ENCODE results near the gene PAN3.

PAN3 gene

GRCh38 chr13:28094306-28094705, 44.0 kb upstream of the PAN3 start:
- DNase-seq, result no peak
- Histone ChIP-seq H3K27me3 (ENCODE audit: insufficient read depth, low read length) (peaks cover 6% of the 10 kb centered on the region), H3K18ac (ENCODE audit: low read length) (no peak overlapping the region), H3K27ac (ENCODE audit: low read depth, low read length) (no peak overlapping the region), H4K91ac (ENCODE audit: low read depth, low read length) (no peak overlapping the region), H2BK120ac (ENCODE audit: insufficient read depth, low read length, poor library complexity) (no peak overlapping the region), H3K9me3 (ENCODE audit: insufficient read depth, low read depth, low read length) (no peaks in the 10 kb centered on the region), H3K36me3 (ENCODE audit: control insufficient read depth in 1 of 2, insufficient read depth in 2 of 2, low read length in 2 of 2) (no peaks in the 10 kb centered on the region), H2BK5ac (ENCODE audit: low read depth, low read length, poor library complexity) (no peak overlapping the region), H3K4ac (ENCODE audit: low read depth, low read length) (no peak overlapping the region), H4K8ac (ENCODE audit: low read depth, low read length) (no peak overlapping the region), H3K9ac (ENCODE audit: low read length) (no peak overlapping the region), H3K79me1 (ENCODE audit: low read length) (no peaks in the 10 kb centered on the region), H3K14ac (ENCODE audit: low read length) (no peak overlapping the region), H3K23ac (ENCODE audit: low read length) (no peak overlapping the region), H2AK5ac (ENCODE audit: low read length) (no peak overlapping the region), H2BK12ac (ENCODE audit: low read length) (no peak overlapping the region), H3K4me1 (ENCODE audit: control insufficient read depth in 1 of 2, insufficient read depth in 2 of 2, low read length in 2 of 2) (no peaks in the 10 kb centered on the region), H4K12ac (ENCODE audit: low read depth, low read length) (no peak overlapping the region), H2AFZ (ENCODE audit: insufficient read depth, low read length, poor library complexity) (no peak overlapping the region), H3K4me3 (ENCODE audit: low read depth, low read length) (no peak overlapping the region), H3K4me2 (ENCODE audit: low read length) (no peak overlapping the region), H3K79me2 (ENCODE audit: control insufficient read depth, insufficient read depth, low read length, poor library complexity) (no peaks in the 10 kb centered on the region)
- no CpG with 5 or more reads among the region's 4 CpGs for WGBS (ENCODE audit: extremely low coverage, insufficient coverage, insufficient read length)

- Histone ChIP-seq H3K4me3 (ENCODE audit: low read depth, low read length) (no peak overlapping the region), H3K9me3 (ENCODE audit: insufficient read depth, low read depth, low read length) (peaks cover 2% of the 10 kb centered on the region), H2AFZ (ENCODE audit: insufficient read depth, low read length, poor library complexity) (no peak overlapping the region), H4K8ac (ENCODE audit: low read depth, low read length) (no peak overlapping the region), H2AK5ac (ENCODE audit: low read length) (no peak overlapping the region), H3K4me2 (ENCODE audit: low read length) (no peak overlapping the region), H3K14ac (ENCODE audit: low read length) (no peak overlapping the region), H3K18ac (ENCODE audit: low read length) (no peak overlapping the region), H3K27me3 (ENCODE audit: insufficient read depth, low read length) (peaks cover 27% of the 10 kb centered on the region), H3K27ac (ENCODE audit: low read depth, low read length) (no peak overlapping the region), H3K36me3 (ENCODE audit: control insufficient read depth in 1 of 2, insufficient read depth in 2 of 2, low read length in 2 of 2) (no peaks in the 10 kb centered on the region), H4K12ac (ENCODE audit: low read depth, low read length) (no peak overlapping the region), H3K79me1 (ENCODE audit: low read length) (no peaks in the 10 kb centered on the region), H2BK12ac (ENCODE audit: low read length) (no peak overlapping the region), H2BK120ac (ENCODE audit: insufficient read depth, low read length, poor library complexity) (no peak overlapping the region), H3K79me2 (ENCODE audit: control insufficient read depth, insufficient read depth, low read length, poor library complexity) (no peaks in the 10 kb centered on the region), H3K4ac (ENCODE audit: low read depth, low read length) (no peak overlapping the region), H3K23ac (ENCODE audit: low read length) (no peak overlapping the region), H3K4me1 (ENCODE audit: control insufficient read depth in 1 of 2, insufficient read depth in 2 of 2, low read length in 2 of 2) (peaks cover 8 to 11% of the 10 kb centered on the region in 2 experiments), H4K91ac (ENCODE audit: low read depth, low read length) (no peak overlapping the region), H2BK5ac (ENCODE audit: low read depth, low read length, poor library complexity) (no peak overlapping the region), H3K9ac (ENCODE audit: low read length) (no peak overlapping the region)
- no CpG with 5 or more reads among the region's 3 CpGs for WGBS (ENCODE audit: extremely low coverage, insufficient coverage, insufficient read length)
- no peak for DNase-seq
Observed at GRCh38 chr13:28097503-28097902, 40.8 kb upstream of the PAN3 start.

GRCh38 chr13:28099396-28100149, 38.8 kb upstream of the PAN3 start:
- Histone ChIP-seq H2AK5ac (ENCODE audit: low read length) (no peak overlapping the region), H2AFZ (ENCODE audit: insufficient read depth, low read length, poor library complexity) (peak overlapping the region; percentile 3), H2BK12ac (ENCODE audit: low read length) (no peak overlapping the region), H3K27me3 (ENCODE audit: insufficient read depth, low read length) (peaks cover 28% of the 10 kb centered on the region), H3K9me3 (ENCODE audit: insufficient read depth, low read depth, low read length) (peaks cover 2% of the 10 kb centered on the region), H3K23ac (ENCODE audit: low read length) (no peak overlapping the region), H4K8ac (ENCODE audit: low read depth, low read length) (no peak overlapping the region), H3K14ac (ENCODE audit: low read length) (no peak overlapping the region), H3K9ac (ENCODE audit: low read length) (no peak overlapping the region), H4K91ac (ENCODE audit: low read depth, low read length) (no peak overlapping the region), H4K12ac (ENCODE audit: low read depth, low read length) (no peak overlapping the region), H3K4me3 (ENCODE audit: low read depth, low read length) (no peak overlapping the region), H3K4me1 (ENCODE audit: control insufficient read depth in 1 of 2, insufficient read depth in 2 of 2, low read length in 2 of 2) (peaks cover 8 to 11% of the 10 kb centered on the region in 2 experiments), H3K27ac (ENCODE audit: low read depth, low read length) (no peak overlapping the region), H2BK5ac (ENCODE audit: low read depth, low read length, poor library complexity) (no peak overlapping the region), H3K4me2 (ENCODE audit: low read length) (peak overlapping the region; percentile 73), H3K79me2 (ENCODE audit: control insufficient read depth, insufficient read depth, low read length, poor library complexity) (no peaks in the 10 kb centered on the region), H3K79me1 (ENCODE audit: low read length) (no peaks in the 10 kb centered on the region), H2BK120ac (ENCODE audit: insufficient read depth, low read length, poor library complexity) (no peak overlapping the region), H3K36me3 (ENCODE audit: control insufficient read depth in 1 of 2, insufficient read depth in 2 of 2, low read length in 2 of 2) (no peaks in the 10 kb centered on the region), H3K18ac (ENCODE audit: low read length) (no peak overlapping the region), H3K4ac (ENCODE audit: low read depth, low read length) (no peak overlapping the region)
- no peak for DNase-seq
- no CpG with 5 or more reads among the region's 35 CpGs for WGBS (ENCODE audit: extremely low coverage, insufficient coverage, insufficient read length)

- peaks cover 8 to 11% of the 10 kb centered on the region in 2 experiments for H3K4me1 ChIP-seq (ENCODE audit: control insufficient read depth in 1 of 2, insufficient read depth in 2 of 2, low read length in 2 of 2)
- no peaks in the 10 kb centered on the region for H3K79me2 ChIP-seq (ENCODE audit: control insufficient read depth, insufficient read depth, low read length, poor library complexity)
- peaks cover 28% of the 10 kb centered on the region for H3K27me3 ChIP-seq (ENCODE audit: insufficient read depth, low read length)
- H2BK12ac ChIP-seq (ENCODE audit: low read length), result no peak within 1 kb of the TSS
- H2BK120ac ChIP-seq (ENCODE audit: insufficient read depth, low read length, poor library complexity), result no peak within 1 kb of the TSS
- H4K8ac ChIP-seq (ENCODE audit: low read depth, low read length), result no peak within 1 kb of the TSS
- no peak within 1 kb of the TSS for H3K23ac ChIP-seq (ENCODE audit: low read length)
- no peaks in the 10 kb centered on the region for H3K36me3 ChIP-seq (ENCODE audit: control insufficient read depth in 1 of 2, insufficient read depth in 2 of 2, low read length in 2 of 2)
- H3K4me2 ChIP-seq (ENCODE audit: low read length), result peak within 1 kb of the TSS; percentile 73
- H2AK5ac ChIP-seq (ENCODE audit: low read length), result no peak within 1 kb of the TSS
- H2AFZ ChIP-seq (ENCODE audit: insufficient read depth, low read length, poor library complexity), result peak within 1 kb of the TSS; percentile 3
- no peak within 1 kb of the TSS for H4K12ac ChIP-seq (ENCODE audit: low read depth, low read length)
- H3K9me3 ChIP-seq (ENCODE audit: insufficient read depth, low read depth, low read length), result peaks cover 2% of the 10 kb centered on the region
- H3K9ac ChIP-seq (ENCODE audit: low read length), result no peak within 1 kb of the TSS
- H3K4ac ChIP-seq (ENCODE audit: low read depth, low read length), result no peak within 1 kb of the TSS
- H2BK5ac ChIP-seq (ENCODE audit: low read depth, low read length, poor library complexity), result no peak within 1 kb of the TSS
- no peak within 1 kb of the TSS for H4K91ac ChIP-seq (ENCODE audit: low read depth, low read length)
- peak within 1 kb of the TSS; percentile 66 for H3K4me3 ChIP-seq (ENCODE audit: low read depth, low read length)
- no peak within 1 kb of the TSS for H3K18ac ChIP-seq (ENCODE audit: low read length)
- H3K27ac ChIP-seq (ENCODE audit: low read depth, low read length), result no peak within 1 kb of the TSS
- WGBS (ENCODE audit: extremely low coverage, insufficient coverage, insufficient read length), result no CpG with 5 or more reads among the region's 106 CpGs
- no peaks in the 10 kb centered on the region for H3K79me1 ChIP-seq (ENCODE audit: low read length)
- no peak within 1 kb of the TSS for H3K14ac ChIP-seq (ENCODE audit: low read length)
- peak in 1 of 2 donors; percentile 12 for DNase-seq
Observed at GRCh38 chr13:28100150-28101121, 37.9 kb upstream of the PAN3 start, which contains the start of gene FLT3. FLT3 (minus strand) TSS chr13:28100576; CDS start chr13:28100510, 66 bp downstream.

Data from trophoblast cell (in vitro differentiated cells and primary cell).